Stimulated activated naive CD8-positive, alpha-beta T cell treated with anti-CD3 and anti-CD28 coated beads, Interleukin-15, Interleukin-2, amounts not matched to agents 100 ng/mL and 50 ng/mL, for 24 hours (primary cell): ENCODE results near the gene MYL5.
"Not testable (repeated sequence)": the region's sequence is repeated elsewhere in the genome, so short reads cannot be mapped to it uniquely, and the experiment has no call there.

Experiments
- H3K27ac Mint-ChIP-seq: one replicate; pipeline ENCODE4 v1.8.0; 2021; ENCODE audit warnings: mild to moderate bottlenecking, mixed read lengths
- H3K27me3 Mint-ChIP-seq: one replicate; pipeline ENCODE4 v1.8.0; 2021; ENCODE audit warnings: mixed read lengths
- H3K36me3 Mint-ChIP-seq: one replicate; pipeline ENCODE4 v1.8.0; 2021; ENCODE audit warnings: low read depth, mixed read lengths
- H3K4me1 Mint-ChIP-seq: one replicate; pipeline ENCODE4 v1.8.0; 2021; ENCODE audit warnings: low read depth, mixed read lengths
- H3K4me3 Mint-ChIP-seq: one replicate; pipeline ENCODE4 v1.8.0; 2021; ENCODE audit warnings: mild to moderate bottlenecking, mixed read lengths
- H3K9me3 Mint-ChIP-seq: one replicate; pipeline ENCODE4 v1.8.0; 2021; ENCODE audit warnings: mixed read lengths

MYL5 gene

GRCh38 chr4:723751-724530, 49.6 kb downstream of the MYL5 start:
- Mint-ChIP-seq H3K4me1 (peaks cover 12% of the 10 kb centered on the region), H3K9me3 (no peaks in the 10 kb centered on the region)

GRCh38 chr4:725391-726234, 51.3 kb downstream of the MYL5 start:
- H3K27me3 Mint-ChIP-seq, result no peaks in the 10 kb centered on the region
- no peak overlapping the region for H3K4me3 Mint-ChIP-seq
- H3K27ac Mint-ChIP-seq, result no peak overlapping the region
- peaks cover 12% of the 10 kb centered on the region for H3K4me1 Mint-ChIP-seq
- H3K9me3 Mint-ChIP-seq, result no peaks in the 10 kb centered on the region
- peaks cover 23% of the 10 kb centered on the region for H3K36me3 Mint-ChIP-seq

More at GRCh38 chr4:723751-724530, 49.6 kb downstream of the MYL5 start:
- H3K4me3 Mint-ChIP-seq, result no peak overlapping the region
- H3K27me3 Mint-ChIP-seq, result no peaks in the 10 kb centered on the region
- H3K36me3 Mint-ChIP-seq, result peaks cover 22% of the 10 kb centered on the region
- no peak overlapping the region for H3K27ac Mint-ChIP-seq

- no peaks in the 10 kb centered on the region for H3K27me3 Mint-ChIP-seq
- peaks cover 26% of the 10 kb centered on the region for H3K36me3 Mint-ChIP-seq
- peaks cover 12% of the 10 kb centered on the region for H3K4me1 Mint-ChIP-seq
- H3K4me3 Mint-ChIP-seq, result no peak overlapping the region
- no peak overlapping the region for H3K27ac Mint-ChIP-seq
- H3K9me3 Mint-ChIP-seq, result no peaks in the 10 kb centered on the region
Measured at GRCh38 chr4:726235-726787, 52.0 kb downstream of the MYL5 start.

GRCh38 chr4:726838-727237, 52.5 kb downstream of the MYL5 start:
- Mint-ChIP-seq H3K27me3 (no peaks in the 10 kb centered on the region), H3K9me3 (no peaks in the 10 kb centered on the region), H3K4me1 (peaks cover 12% of the 10 kb centered on the region), H3K27ac (no peak overlapping the region), H3K4me3 (no peak overlapping the region), H3K36me3 (peaks cover 21% of the 10 kb centered on the region)

GRCh38 chr4:727576-727975, 53.2 kb downstream of the MYL5 start:
- Mint-ChIP-seq H3K4me3 (no peak overlapping the region), H3K36me3 (peaks cover 17% of the 10 kb centered on the region), H3K4me1 (peaks cover 12% of the 10 kb centered on the region), H3K27ac (no peak overlapping the region), H3K9me3 (no peaks in the 10 kb centered on the region), H3K27me3 (no peaks in the 10 kb centered on the region)

- Mint-ChIP-seq H3K27me3 (no peaks in the 10 kb centered on the region), H3K4me3 (no peak overlapping the region), H3K27ac (no peak overlapping the region), H3K4me1 (peaks cover 12% of the 10 kb centered on the region), H3K9me3 (no peaks in the 10 kb centered on the region), H3K36me3 (peaks cover 22% of the 10 kb centered on the region)
Measured at GRCh38 chr4:729336-730315, 55.3 kb downstream of the MYL5 start.

GRCh38 chr4:730511-730910, 56.2 kb downstream of the MYL5 start:
- no peak overlapping the region for H3K27ac Mint-ChIP-seq

GRCh38 chr4:730946-731904, 56.9 kb downstream of the MYL5 start:
- H3K9me3 Mint-ChIP-seq, H3K4me1 Mint-ChIP-seq, H3K27me3 Mint-ChIP-seq, H3K27ac Mint-ChIP-seq, H3K4me3 Mint-ChIP-seq: not testable (repeated sequence)
- peaks cover 23% of the 10 kb centered on the region for H3K36me3 Mint-ChIP-seq

More at GRCh38 chr4:730511-730910, 56.2 kb downstream of the MYL5 start:
- H3K9me3 Mint-ChIP-seq, result no peaks in the 10 kb centered on the region
- H3K36me3 Mint-ChIP-seq, result peaks cover 21% of the 10 kb centered on the region
- H3K4me1 Mint-ChIP-seq, result peaks cover 8% of the 10 kb centered on the region
- H3K27me3 Mint-ChIP-seq, result no peaks in the 10 kb centered on the region
- H3K4me3 Mint-ChIP-seq, result no peak overlapping the region
